Activated T-helper 1 cell treated with anti-CD3 and anti-CD28 coated beads, Interleukin-12 subunit alpha, Interleukin-12 subunit beta, Interleukin-2, Interleukin-4 antibody, amounts not matched to agents 30 ng/mL and 10 ng/mL and 1 ng/mL, durations not matched to agents 14 hours and 24 hours and 36 hours (primary cell): ENCODE data around the gene PELO. TPM values are rescaled to one million over a fixed set of nuclear protein-coding genes. Genes with fewer than 3 reads are reported as not detected.

ENCODE experiments used
- DNase-seq: peaks from one replicate; pipeline ENCODE4 v3.0.0; 2021; ENCODE audit warnings: low spot score
- H3K27ac Mint-ChIP-seq: one replicate; pipeline ENCODE4 v1.8.0; 2021; ENCODE audit warnings: mild to moderate bottlenecking, mixed read lengths
- H3K27me3 Mint-ChIP-seq: one replicate; pipeline ENCODE4 v1.8.0; 2022; ENCODE audit warnings: mild to moderate bottlenecking, moderate library complexity, mixed read lengths; ENCODE audit not compliant: insufficient read depth
- H3K36me3 Mint-ChIP-seq: one replicate; pipeline ENCODE4 v1.8.0; 2021; ENCODE audit warnings: low read depth, mixed read lengths
- H3K4me1 Mint-ChIP-seq: one replicate; pipeline ENCODE4 v1.8.0; 2021; ENCODE audit warnings: low read depth, mixed read lengths
- H3K4me3 Mint-ChIP-seq: one replicate; pipeline ENCODE4 v1.8.0; 2021; ENCODE audit warnings: mild to moderate bottlenecking, moderate library complexity, mixed read lengths
- H3K9me3 Mint-ChIP-seq: one replicate; pipeline ENCODE4 v1.8.0; 2021; ENCODE audit warnings: mixed read lengths
- intact Hi-C: fragments of 100-400 bp; cut with micrococcal nuclease; formaldehyde crosslinking; loops from one replicate; pipeline ENCODE4 v1.15.1; 2024
- total RNA-seq: library from RNA; stranded (reverse); gene quantifications from 2 replicates; pipeline ENCODE4 v1.2.3, GENCODE V29; 2022

PELO gene
- total RNA-seq, 1 donor from 2014 or later: 20.0 TPM

- peaks cover 2% of the 10 kb centered on the region for H3K36me3 Mint-ChIP-seq
- H3K4me1 Mint-ChIP-seq: peaks cover 10% of the 10 kb centered on the region
- no peak overlapping the region for H3K4me3 Mint-ChIP-seq
- H3K27ac Mint-ChIP-seq: no peak overlapping the region
- no peaks in the 10 kb centered on the region for H3K9me3 Mint-ChIP-seq
- intact Hi-C loops: no loop called here
- DNase-seq: no peak
- no peaks in the 10 kb centered on the region for H3K27me3 Mint-ChIP-seq
These were observed 30.2 kb upstream of the PELO start for GRCh38 chr5:52757527-52757926.

- no peak overlapping the region for H3K27ac Mint-ChIP-seq
- H3K4me3 Mint-ChIP-seq: no peak overlapping the region
- DNase-seq: no peak
- peaks cover 2% of the 10 kb centered on the region for H3K36me3 Mint-ChIP-seq
- H3K27me3 Mint-ChIP-seq: no peaks in the 10 kb centered on the region
- intact Hi-C loops: no loop called here
- no peaks in the 10 kb centered on the region for H3K9me3 Mint-ChIP-seq
- H3K4me1 Mint-ChIP-seq: peaks cover 10% of the 10 kb centered on the region
These were observed 29.7 kb upstream of the PELO start for GRCh38 chr5:52758014-52758413.

DNA sequence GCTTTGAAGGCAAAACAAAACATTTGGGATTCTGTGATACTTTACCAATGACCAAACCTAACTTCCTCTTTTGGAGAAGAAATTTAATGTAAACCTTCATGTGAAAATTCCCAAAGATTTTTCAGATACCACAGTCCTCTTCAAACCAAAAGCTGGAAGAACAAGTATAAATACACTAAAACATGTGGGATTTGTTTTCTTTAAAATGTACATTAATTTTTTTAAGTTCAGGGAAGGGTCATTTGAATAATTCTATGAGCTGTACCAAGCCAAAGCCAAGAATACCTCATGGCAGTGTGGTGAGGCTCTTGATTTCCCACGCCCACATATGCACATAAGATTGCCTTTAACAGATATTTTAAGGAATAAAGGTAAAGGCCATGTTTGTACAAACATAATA is 28.4 kb upstream of the PELO start:
- no peaks in the 10 kb centered on the region for H3K27me3 Mint-ChIP-seq
- peaks cover 15% of the 10 kb centered on the region for H3K4me1 Mint-ChIP-seq
- intact Hi-C loops: no loop called here
- H3K9me3 Mint-ChIP-seq: peaks cover 4% of the 10 kb centered on the region
- peaks cover 2% of the 10 kb centered on the region for H3K36me3 Mint-ChIP-seq
- no peak for DNase-seq
- H3K27ac Mint-ChIP-seq: no peak overlapping the region
- H3K4me3 Mint-ChIP-seq: no peak overlapping the region

DNA sequence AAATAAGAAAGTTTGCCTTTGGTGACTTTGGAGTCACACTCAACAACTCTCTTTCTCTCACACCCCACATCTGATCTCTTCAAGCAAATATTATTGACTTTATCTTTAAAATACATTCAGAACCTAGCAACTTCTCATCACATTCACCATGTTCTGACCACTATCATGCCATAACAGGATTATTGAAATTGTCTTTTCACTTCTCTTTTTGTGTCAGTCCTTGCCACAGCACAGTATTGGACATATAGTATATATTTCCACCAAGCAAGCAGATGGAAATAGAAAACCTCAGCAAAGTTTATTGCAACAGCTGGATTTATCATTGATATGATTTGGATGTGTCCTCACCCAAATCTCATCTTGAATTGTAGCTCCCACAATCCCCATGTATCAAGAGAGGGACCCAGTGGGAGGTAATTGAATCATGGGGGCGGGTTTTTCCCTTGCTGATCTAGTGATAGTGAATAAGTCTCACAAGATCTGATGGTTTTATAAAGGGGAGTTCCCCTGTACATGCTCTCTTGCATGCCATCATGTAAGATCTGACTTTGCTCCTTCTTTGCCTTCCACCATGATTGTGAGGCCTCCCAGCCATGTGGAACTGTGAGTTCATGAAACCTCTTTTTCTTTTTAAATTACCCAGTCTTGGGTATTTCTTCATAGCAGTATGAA is 26.9 kb upstream of the PELO start:
- Mint-ChIP-seq H3K4me1 (peaks cover 15% of the 10 kb centered on the region), H3K9me3 (peaks cover 4% of the 10 kb centered on the region), H3K27ac (no peak overlapping the region), H3K27me3 (no peaks in the 10 kb centered on the region), H3K4me3 (no peak overlapping the region), H3K36me3 (peaks cover 3% of the 10 kb centered on the region)
- intact Hi-C loops: loop anchor here (1.0 kb wide), 4 partner anchors 10 to 18 kb away; no protein-coding TSS in a partner anchor
- no peak for DNase-seq

DNA sequence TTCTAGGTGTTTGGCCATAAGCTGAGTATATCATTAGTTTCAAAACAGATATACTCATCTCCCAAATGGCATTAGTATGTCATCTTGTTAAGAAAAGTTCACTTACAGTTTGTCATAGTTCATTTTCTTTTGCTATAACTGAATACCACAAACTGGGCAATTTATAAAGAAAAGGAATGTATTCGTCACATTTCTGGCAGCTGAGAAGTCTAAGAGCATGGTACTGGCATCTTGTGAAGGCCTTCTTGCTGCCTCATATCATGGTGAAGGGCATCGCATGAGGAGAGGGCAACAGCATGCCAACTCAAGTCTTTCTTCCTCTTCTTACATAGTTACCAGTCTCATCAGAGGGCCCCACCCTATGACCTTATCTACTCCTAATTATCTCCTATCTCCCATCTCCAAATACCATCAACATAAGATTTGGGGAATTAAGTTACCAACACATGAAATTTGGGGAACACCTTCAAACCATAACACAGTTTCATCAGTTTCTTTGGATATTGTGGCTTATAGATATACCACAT is 20.4 kb upstream of the PELO start:
- H3K27me3 Mint-ChIP-seq: no peaks in the 10 kb centered on the region
- H3K4me3 Mint-ChIP-seq: no peak overlapping the region
- peaks cover 4% of the 10 kb centered on the region for H3K9me3 Mint-ChIP-seq

GRCh38 chr5:52767766-52768480 is 19.8 kb upstream of the PELO start:
- H3K27me3 Mint-ChIP-seq: no peaks in the 10 kb centered on the region
- peaks cover 51% of the 10 kb centered on the region for H3K4me1 Mint-ChIP-seq
- peaks cover 4% of the 10 kb centered on the region for H3K36me3 Mint-ChIP-seq
- peaks cover 4% of the 10 kb centered on the region for H3K9me3 Mint-ChIP-seq
- no peak overlapping the region for H3K27ac Mint-ChIP-seq
- intact Hi-C loops: no loop called here
- DNase-seq: no peak
- H3K4me3 Mint-ChIP-seq: no peak overlapping the region

More for the DNA sequence above, 20.4 kb upstream of the PELO start:
- H3K4me1 Mint-ChIP-seq: peaks cover 45% of the 10 kb centered on the region
- intact Hi-C loops: no loop called here
- no peak for DNase-seq
- H3K27ac Mint-ChIP-seq: no peak overlapping the region
- H3K36me3 Mint-ChIP-seq: peaks cover 4% of the 10 kb centered on the region

GRCh38 chr5:52769061-52769460 is 18.7 kb upstream of the PELO start:
- no peaks in the 10 kb centered on the region for H3K9me3 Mint-ChIP-seq
- peaks cover 57% of the 10 kb centered on the region for H3K4me1 Mint-ChIP-seq
- no peak for DNase-seq
- intact Hi-C loops: no loop called here
- peaks cover 4% of the 10 kb centered on the region for H3K36me3 Mint-ChIP-seq
- peak overlapping the region; percentile 15 for H3K27ac Mint-ChIP-seq
- no peak overlapping the region for H3K4me3 Mint-ChIP-seq
- peaks cover 2% of the 10 kb centered on the region for H3K27me3 Mint-ChIP-seq

DNA sequence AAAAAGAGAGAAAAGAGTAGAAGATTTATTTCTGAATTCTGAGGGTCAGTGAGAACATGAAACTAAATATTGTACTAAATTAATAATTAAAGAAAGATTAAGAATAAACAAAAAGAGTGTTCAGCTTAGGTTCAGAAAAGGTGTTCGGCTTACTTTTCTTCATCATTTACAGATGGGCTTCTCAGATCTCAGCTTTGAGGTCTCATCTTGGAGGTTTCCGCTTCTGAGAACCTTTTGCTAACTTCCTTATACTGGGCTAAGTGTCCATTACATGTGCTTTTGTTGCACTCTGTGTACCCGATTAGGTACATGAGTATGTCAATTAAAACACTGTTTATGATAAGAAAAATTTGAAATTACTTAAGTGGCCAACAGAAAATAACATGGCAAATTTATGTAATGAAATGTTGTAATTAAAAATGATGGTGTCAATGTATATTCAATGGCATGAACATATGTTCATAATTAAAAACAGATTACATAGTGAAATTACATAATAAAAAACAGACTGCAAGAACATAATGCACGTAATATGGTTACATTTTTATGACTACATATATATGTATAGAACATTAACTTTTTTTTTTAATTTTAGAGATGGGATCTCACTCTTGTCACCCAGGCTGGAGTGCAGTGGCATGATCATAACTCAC is 17.3 kb upstream of the PELO start:
- Mint-ChIP-seq H3K27ac (no peak overlapping the region), H3K4me1 (peaks cover 71% of the 10 kb centered on the region)

GRCh38 chr5:52771343-52772039 is 16.2 kb upstream of the PELO start:
- intact Hi-C loops: loop anchor here (1.0 to 2.0 kb wide), 8 partner anchors 10 to 238 kb away; partner anchors contain the start of genes ITGA1 and PELO
- peak overlapping the region; percentile 3 for H3K4me3 Mint-ChIP-seq

More for the DNA sequence above, 17.3 kb upstream of the PELO start:
- Mint-ChIP-seq H3K36me3 (peaks cover 2% of the 10 kb centered on the region), H3K9me3 (no peaks in the 10 kb centered on the region), H3K4me3 (no peak overlapping the region), H3K27me3 (peaks cover 5% of the 10 kb centered on the region)
- intact Hi-C loops: loop anchor here (2.0 kb wide), 2 partner anchors 16 to 62 kb away; partner anchors contain the start of genes ITGA1 and PELO
- DNase-seq: no peak

GRCh38 chr5:52772668-52773067 is 15.0 kb upstream of the PELO start:
- peaks cover 4% of the 10 kb centered on the region for H3K9me3 Mint-ChIP-seq
- no peak for DNase-seq
- peaks cover 6% of the 10 kb centered on the region for H3K36me3 Mint-ChIP-seq
- no peak overlapping the region for H3K4me3 Mint-ChIP-seq
- peaks cover 6% of the 10 kb centered on the region for H3K27me3 Mint-ChIP-seq
- intact Hi-C loops: no loop called here
- H3K27ac Mint-ChIP-seq: peak overlapping the region; percentile 14
- H3K4me1 Mint-ChIP-seq: peaks cover 72% of the 10 kb centered on the region

More at GRCh38 chr5:52771343-52772039, 16.2 kb upstream of the PELO start:
- H3K36me3 Mint-ChIP-seq: peaks cover 6% of the 10 kb centered on the region
- peak; percentile 37 for DNase-seq
- H3K27me3 Mint-ChIP-seq: peaks cover 5% of the 10 kb centered on the region
- peak overlapping the region; percentile 61 for H3K27ac Mint-ChIP-seq
- peaks cover 4% of the 10 kb centered on the region for H3K9me3 Mint-ChIP-seq
- peaks cover 81% of the 10 kb centered on the region for H3K4me1 Mint-ChIP-seq

DNA sequence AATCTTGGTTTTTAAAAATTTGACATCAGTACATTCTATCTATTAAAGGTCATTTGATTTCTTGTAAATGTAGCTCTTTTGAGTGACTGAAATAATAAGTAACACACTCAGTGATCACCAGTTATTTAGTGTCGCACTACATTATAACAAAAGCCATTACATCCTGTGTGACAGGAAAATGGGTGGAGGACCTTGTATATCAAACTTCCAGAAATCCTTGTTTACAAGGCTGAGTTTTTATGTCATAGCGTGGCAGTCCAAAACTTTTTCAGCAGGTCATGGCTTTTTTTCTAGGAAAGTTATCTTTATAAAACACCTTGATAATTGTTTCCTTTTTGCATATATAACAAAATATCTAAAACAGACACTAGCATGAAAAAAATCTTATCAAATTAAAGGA is 14.4 kb upstream of the PELO start:
- no peak overlapping the region for H3K4me3 Mint-ChIP-seq
- H3K27me3 Mint-ChIP-seq: peaks cover 7% of the 10 kb centered on the region
- H3K36me3 Mint-ChIP-seq: peaks cover 6% of the 10 kb centered on the region
- H3K27ac Mint-ChIP-seq: no peak overlapping the region
- no peak for DNase-seq
- H3K4me1 Mint-ChIP-seq: peaks cover 65% of the 10 kb centered on the region
- H3K9me3 Mint-ChIP-seq: peaks cover 4% of the 10 kb centered on the region
- intact Hi-C loops: no loop called here

DNA sequence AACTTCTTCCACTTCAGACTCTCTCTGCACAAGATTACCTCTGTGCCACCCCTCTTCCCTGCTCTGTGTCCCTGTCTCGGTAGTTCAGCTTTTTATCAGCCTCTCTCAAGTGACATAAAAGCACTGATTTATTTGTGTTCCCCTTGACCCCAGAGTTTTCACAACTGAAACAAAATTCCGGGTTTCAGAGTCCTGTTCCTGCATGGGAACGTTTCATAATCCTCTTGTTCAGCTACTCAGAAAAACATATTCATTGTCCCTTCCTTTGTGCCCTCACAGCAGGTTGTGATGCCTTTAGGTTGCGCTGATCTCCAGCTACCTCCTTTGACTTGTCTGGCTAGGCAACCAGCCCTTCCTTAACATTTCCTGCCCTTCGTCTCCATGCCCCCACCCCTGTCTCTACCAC is 13.7 kb upstream of the PELO start:
- DNase-seq: no peak
- H3K4me3 Mint-ChIP-seq: no peak overlapping the region
- H3K36me3 Mint-ChIP-seq: peaks cover 6% of the 10 kb centered on the region
- H3K4me1 Mint-ChIP-seq: peaks cover 62% of the 10 kb centered on the region
- peaks cover 4% of the 10 kb centered on the region for H3K9me3 Mint-ChIP-seq
- peaks cover 7% of the 10 kb centered on the region for H3K27me3 Mint-ChIP-seq
- intact Hi-C loops: no loop called here
- H3K27ac Mint-ChIP-seq: peak overlapping the region; percentile 49
